Ureter (tissue), 1 donor: ENCODE data around the gene SH2D4B. TPM values are rescaled to one million over a fixed set of nuclear protein-coding genes. Genes with fewer than 3 reads are reported as not detected.
A peak's percentile ranks its signal among the peaks of the same experiment; 100 is the strongest.

Experiments used
- DNase-seq: peaks from one replicate; pipeline ENCODE4 v3.0.0-alpha.2; 2020; ENCODE audit warnings: low spot score
- total RNA-seq: library from RNA; stranded (reverse); gene quantifications from one replicate; pipeline ENCODE4 v1.2.4, GENCODE V29; 2023
- donor health status: DM: yes; HTN: yes; CAD: no.

SH2D4B gene
- total RNA-seq, 1 donor from 2014 or later: not detected

GRCh38 chr10:80633383-80633860 lies 95.7 kb downstream of the SH2D4B start:
- DNase-seq: no peak

GRCh38 chr10:80633910-80634309 lies 96.2 kb downstream of the SH2D4B start:
- DNase-seq: no peak

GRCh38 chr10:80642661-80643060 lies 105.0 kb downstream of the SH2D4B start:
- no peak for DNase-seq

DNA sequence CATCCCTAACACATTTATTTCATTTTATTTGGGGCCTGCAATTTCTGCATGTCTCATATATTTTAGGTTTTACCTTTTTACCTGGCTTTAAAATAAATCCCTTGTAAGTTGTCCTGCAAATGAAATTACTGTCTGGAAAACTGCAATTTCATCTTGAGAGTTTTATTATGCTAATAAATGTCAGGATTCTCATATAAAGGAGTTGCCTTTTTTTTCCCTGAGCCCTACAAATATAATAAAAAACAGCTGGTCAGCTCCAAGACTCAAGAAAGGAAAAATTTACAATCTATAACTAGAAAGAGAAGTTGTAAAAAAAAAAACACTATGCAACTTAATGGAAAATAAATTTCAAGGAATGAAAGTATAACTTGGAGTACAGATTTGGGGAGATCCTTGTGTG lies 108.7 kb downstream of the SH2D4B start:
- DNase-seq: no peak

DNA sequence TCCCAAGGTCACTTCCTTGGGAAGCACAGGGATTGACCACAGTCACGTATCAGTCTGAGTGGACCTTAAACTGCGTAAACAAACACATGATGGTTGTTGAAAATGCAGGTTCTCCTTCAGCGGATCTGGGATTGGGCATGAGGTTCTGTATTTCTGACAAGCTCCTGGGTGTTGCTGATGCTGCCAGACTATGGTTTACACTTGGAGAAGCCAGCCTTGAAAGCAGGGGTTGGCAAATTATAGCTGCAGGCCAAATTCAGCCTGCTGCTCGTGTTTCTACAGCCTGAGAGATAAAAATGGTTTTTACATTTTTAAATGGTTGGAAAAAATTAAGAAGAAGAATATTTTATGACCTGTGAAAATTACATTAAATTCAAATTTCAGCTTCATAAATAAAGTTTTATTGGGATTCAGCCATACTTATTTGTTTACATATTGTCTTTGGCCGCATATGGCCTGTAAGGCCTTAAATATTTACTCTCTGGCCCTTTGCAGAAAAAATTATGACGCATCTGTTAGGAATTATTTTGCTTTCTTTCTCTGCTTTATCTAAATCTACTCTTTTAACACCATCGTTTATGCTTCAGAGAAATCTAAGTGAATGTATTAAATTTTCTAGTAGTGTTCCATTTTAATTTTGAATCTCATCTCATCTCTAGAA lies 109.6 kb downstream of the SH2D4B start:
- DNase-seq: no peak

- DNase-seq: no peak
Measured at GRCh38 chr10:80648106-80648505, 110.4 kb downstream of the SH2D4B start.

DNA sequence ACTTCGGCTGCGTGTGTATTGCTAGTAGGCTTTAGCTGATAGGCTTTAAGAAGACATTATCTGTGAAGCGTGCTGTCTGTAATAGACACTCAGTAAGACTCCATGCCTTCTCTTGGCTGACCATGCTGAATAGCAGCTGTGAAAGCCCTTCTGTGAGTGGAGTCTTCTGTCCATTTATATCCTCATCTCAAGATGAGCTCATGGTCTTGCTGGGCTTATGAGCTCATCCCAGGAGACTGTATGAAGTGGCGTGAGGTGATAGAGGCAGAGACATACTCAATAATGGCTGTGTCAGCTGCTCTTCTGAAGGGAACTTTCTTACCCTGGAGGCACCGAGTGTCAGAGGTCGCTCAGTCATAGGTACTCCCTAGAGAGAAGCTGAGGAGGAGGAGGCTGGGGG lies 111.5 kb downstream of the SH2D4B start:
- no peak for DNase-seq

GRCh38 chr10:80655898-80656297 lies 118.2 kb downstream of the SH2D4B start:
- DNase-seq: no peak

DNA sequence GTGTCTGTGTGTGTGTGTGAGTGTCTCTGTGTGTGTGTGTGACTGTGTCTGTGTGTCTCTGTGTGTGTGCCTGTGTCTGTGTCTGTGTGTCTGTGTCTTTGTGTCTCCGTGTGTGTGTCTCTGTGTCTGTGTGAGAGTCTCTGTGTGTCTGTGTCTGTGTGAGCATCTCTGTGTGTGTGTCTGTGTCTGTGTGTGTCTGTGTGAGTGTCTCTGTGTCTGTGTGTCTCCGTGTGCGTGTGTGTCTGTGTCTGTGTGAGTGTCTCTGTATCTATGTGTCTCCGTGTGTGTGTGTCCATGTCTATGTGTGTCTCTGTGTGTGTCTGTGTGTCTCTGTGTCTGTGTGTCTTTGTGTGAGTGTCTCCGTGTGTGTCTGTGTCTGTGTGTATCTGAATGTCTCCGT lies 120.4 kb downstream of the SH2D4B start:
- no peak for DNase-seq

GRCh38 chr10:80659289-80659688 lies 121.6 kb downstream of the SH2D4B start:
- no peak for DNase-seq

DNA sequence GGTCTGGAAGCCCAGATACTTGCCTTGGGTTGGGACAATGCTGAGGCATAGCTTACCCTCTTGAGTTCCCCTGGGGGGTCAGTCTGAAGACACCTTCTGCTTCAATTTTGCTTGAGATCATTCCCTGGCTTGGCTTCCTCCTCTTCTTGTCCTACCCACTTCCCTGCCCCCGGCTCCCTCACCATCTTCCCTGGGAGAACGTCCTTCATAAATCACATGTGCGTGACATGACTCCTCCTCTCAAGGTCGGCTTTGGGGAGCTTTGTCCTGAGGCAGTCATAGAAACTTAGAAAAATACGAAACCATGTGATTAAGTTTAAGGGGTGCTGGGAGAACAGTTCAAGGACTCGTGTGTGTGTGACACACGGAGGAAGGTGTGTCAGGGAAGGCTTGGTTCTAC lies 122.6 kb downstream of the SH2D4B start:
- no peak for DNase-seq

DNA sequence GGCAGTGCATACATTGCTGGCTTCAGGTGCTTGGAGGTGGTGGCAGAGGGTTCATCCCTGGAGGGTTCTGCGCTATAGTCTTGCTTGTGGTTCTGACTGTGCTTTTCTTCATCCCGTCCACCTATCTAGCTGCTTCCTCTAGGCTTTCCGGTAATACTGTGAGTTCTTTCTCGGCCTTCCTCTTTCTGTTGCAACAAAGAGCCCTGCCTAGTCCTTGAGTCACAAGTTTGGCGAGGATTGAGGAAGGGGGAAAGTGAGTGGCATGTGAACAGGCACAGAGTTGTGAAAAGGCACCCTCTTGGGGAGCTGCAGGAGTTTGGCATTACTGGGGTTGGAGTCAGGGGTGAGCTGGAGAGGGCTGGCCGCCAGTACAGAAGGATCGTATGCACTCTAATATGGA lies 123.0 kb downstream of the SH2D4B start:
- no peak for DNase-seq

DNA sequence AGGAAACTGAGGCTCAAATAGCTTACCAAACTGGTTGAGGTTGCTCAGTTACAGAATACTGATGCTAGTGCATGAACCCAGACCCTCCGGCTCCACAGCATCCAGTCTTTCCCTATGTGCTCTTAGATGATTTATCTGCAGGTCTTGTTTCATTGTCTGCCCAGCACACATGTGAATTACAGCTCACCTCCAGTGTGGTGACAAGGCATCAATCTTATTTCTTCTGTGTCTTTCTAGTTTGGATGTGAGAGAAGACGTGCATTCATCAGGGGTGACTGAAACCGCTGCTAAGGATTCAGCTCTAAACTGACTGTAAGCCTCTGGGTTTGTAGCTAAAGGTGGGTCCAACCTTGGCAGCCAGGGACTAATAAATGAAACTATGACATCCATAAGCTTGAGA lies 123.8 kb downstream of the SH2D4B start:
- no peak for DNase-seq

DNA sequence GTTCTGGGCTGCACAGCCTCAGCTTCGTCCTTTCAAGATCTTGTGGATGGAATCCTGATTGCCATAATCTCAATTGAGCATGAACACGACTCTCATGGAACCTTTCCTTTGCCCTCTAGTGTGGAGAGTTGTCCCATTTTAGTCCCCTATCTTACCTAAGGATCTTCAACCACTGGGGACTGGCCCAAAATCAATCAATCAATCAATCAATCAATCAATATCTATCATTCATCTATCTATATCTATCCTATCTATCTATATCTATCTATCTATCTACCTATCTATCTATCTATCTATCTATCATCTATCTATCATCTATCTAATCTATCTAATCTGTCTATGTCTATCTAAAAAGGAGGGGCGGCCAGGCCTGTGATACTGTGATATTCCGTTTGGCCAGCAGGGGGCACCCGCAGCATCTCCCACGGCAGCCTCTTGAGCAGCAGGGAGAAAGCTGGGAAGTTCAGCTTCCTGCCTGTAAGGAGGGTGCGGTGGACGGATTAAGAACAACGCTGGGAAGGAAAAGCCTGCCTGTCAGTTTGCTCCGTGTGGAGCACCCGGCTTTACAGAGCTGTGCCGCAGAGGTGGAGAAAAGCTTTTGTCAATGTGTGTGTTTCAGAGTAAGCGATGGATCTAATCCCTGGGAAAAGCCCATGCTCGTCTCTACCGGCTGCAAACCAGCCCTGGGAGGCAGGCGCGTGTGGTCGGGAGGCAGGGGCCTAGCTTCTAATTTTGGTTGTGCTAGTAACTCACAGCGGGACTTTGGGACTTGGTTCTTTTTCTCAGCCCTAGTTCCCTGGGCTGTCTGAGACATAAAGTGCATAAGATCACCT lies 124.9 kb downstream of the SH2D4B start:
- peak; percentile 81 for DNase-seq

DNA sequence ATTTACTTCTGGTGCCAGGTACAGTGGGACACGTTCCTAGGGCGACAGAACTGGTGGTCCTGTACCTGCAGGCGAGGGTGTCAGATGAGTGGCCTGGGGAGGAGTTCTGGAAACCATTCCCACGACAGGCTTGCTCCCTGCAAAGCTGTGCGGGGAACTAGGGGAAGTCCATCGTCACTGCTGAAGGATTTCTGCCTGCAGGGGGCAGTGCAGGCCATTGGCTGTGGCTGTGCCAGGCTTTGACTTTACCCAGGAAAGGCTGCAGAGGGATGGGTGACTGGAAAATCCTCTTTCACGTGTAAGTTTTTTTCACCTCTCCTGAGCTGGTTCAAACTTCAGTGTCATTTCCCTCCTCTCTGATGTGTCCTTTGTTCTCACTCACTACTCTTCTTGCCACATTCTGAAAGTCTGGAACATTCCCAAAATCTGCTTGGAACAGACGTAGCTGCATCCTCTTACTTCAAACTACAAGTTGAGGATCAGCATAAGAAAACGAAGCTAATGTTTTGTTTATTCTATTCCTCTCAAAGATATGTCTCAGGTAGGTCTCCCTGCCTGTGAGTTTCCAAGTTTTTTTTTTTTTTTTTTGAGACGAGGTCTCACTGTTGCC lies 126.5 kb downstream of the SH2D4B start:
- peak; percentile 81 for DNase-seq

GRCh38 chr10:80669485-80669884 lies 131.8 kb downstream of the SH2D4B start:
- DNase-seq: no peak

DNA sequence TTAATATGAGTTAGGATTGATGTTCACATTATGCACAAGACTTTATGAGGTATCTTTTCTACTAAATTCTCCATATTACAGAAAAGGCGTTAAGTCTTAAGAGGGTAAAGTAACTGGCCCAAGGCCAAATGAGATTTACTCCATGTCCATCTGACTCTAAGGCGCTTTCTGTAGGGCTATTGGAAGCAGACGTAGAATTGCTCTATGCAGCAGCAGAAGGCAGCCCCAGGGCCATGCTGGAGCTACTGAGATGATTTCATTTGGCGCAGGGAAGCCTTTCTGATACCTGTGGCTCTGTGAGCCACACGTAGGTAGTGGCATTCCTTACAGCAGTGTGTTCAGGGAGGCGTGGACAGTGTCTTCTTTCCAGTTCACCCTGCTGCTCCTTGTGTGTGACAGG lies 133.1 kb downstream of the SH2D4B start:
- no peak for DNase-seq

- DNase-seq: no peak
Measured at GRCh38 chr10:80671847-80672246, 134.1 kb downstream of the SH2D4B start.

GRCh38 chr10:80672613-80673012 lies 134.9 kb downstream of the SH2D4B start:
- no peak for DNase-seq

DNA sequence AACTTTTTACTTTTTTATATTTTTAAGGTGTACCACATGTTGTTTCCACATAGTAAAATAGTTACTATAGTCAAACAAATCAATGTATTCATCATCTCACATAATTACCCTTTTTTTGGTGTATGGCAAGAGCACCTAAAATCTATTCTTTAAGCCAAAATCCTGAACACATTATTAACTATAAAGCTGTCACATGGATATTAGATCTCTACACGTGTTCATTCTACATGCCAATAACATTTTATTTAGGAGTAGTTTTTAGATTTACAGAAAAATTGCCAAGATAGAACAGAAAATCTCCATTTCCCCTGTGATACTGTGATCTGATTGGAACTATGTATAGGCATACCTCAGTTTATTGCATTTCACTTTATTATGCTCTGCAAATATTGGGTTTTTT lies 137.1 kb downstream of the SH2D4B start:
- no peak for DNase-seq

DNA sequence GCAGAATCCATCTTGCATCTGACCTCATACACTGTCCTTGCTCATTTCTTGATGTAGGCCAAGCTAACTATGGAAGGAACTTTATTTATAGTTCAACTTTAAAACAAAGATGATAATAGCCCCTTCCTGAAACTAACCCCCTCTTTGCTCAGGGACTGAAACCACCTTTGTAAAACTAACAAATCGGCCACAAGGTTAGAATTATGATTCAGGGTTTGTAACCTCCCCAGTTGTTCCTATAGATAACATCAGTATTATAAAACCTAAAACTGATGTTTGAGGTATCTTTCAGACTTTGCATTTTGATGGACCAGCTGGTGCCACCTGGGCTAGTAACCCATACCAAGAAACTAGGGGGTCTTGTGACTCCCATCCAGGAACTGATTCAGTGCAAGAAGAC lies 143.4 kb downstream of the SH2D4B start:
- no peak for DNase-seq

DNA sequence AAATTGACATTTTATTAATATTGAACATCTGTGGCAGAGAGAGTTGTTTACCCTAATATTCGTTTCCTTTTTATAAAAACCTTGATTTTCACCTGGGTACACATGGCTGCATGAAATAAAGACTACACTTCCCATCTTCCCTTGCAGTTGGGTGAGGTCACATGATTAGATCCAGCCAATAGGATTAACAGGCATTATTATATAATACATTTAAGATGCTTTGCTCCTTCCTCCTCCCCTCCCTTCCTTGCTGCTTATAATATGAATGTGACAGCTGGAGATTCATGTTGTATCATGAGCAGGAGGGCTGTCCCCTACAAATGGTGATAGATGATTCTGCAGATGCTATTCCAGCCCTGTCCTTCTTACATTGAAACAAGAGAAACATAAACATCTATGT lies 146.6 kb downstream of the SH2D4B start:
- no peak for DNase-seq

DNA sequence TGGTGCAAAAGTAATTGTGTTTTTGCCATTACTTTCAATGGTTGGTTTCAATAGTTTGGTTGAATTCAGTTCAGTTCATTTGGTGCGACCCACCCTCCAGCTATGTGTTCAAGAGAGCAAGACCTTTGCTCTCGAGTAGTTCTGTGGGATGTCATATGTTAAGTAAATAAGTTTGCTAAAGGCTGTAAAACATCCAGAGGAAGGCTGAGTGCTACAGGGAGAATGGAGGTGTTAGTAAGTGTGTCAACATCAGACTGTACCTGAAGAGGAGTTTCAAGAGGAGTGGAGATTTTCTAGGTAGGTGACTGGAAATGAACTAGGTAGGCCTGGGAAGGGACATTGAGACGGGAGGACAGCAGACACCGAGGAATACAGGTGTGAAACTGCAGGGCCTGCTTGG lies 147.7 kb downstream of the SH2D4B start:
- no peak for DNase-seq
